DND-41 (cell line): ENCODE data around the gene MAP3K12.
A peak's percentile ranks its signal among the peaks of the same experiment; 100 is the strongest.
"Not testable (repeated sequence)": the region's sequence is repeated elsewhere in the genome, so short reads cannot be mapped to it uniquely, and the experiment has no call there.

Experiments used
- ATAC-seq: fragments of 200-7000 bp; cut with Tn5 transposase; 3 replicates; pipeline ENCODE4 v1.9.1; 2021; ENCODE audit warnings: low read depth; ENCODE audit not compliant: insufficient read depth
- DNase-seq: peaks from one replicate; pipeline ENCODE4 v3.0.0-alpha.2; 2020
- H2AFZ ChIP-seq: 2 replicates; pipeline ENCODE4 v1.6.0; 2012; ENCODE audit warnings: low read depth, low read length
- H3K27ac ChIP-seq: 2 replicates; pipeline ENCODE4 v1.5.1; 2012; ENCODE audit warnings: low read length, inconsistent platforms
- H3K27me3 ChIP-seq: fragments of 200-600 bp; sonication (generic); 2 replicates; pipeline ENCODE4 v1.6.0; 2012; ENCODE audit warnings: low read length, mild to moderate bottlenecking, inconsistent platforms; ENCODE audit not compliant: insufficient read depth, poor library complexity
- H3K36me3 ChIP-seq: 2 replicates; pipeline ENCODE4 v1.5.1; 2012; ENCODE audit warnings: low read length, inconsistent platforms; ENCODE audit not compliant: insufficient read depth
- H3K4me1 ChIP-seq: 2 replicates; pipeline ENCODE4 v1.5.1; 2012; ENCODE audit warnings: mild to moderate bottlenecking, low read length; ENCODE audit not compliant: insufficient read depth
- H3K4me2 ChIP-seq: 2 replicates; pipeline ENCODE4 v1.6.0; 2012; ENCODE audit warnings: mild to moderate bottlenecking, moderate library complexity, low read length, inconsistent platforms; ENCODE audit not compliant: insufficient read depth
- H3K4me3 ChIP-seq, 2 experiments: fragments of 200-600 bp in 1 of 2; shearing (Covaris generic) in 1 of 2; 2 replicates each; pipeline ENCODE4 v1.5.1; 2012 to 2016; ENCODE audit warnings: inconsistent platforms in 2 of 2, low read length in 2 of 2, mild to moderate bottlenecking in 2 of 2, low read depth in 1 of 2, moderate library complexity in 1 of 2
- H3K79me2 ChIP-seq: 2 replicates; pipeline ENCODE4 v1.6.0; 2012; ENCODE audit warnings: low read length, inconsistent platforms; ENCODE audit not compliant: insufficient read depth
- H3K9ac ChIP-seq: 2 replicates; pipeline ENCODE4 v1.6.0; 2012; ENCODE audit warnings: low read depth, mild to moderate bottlenecking, inconsistent platforms, low read length, moderate library complexity
- H3K9me3 ChIP-seq: 2 replicates; pipeline ENCODE4 v1.5.1; 2012; ENCODE audit warnings: low read length, moderate library complexity, mild to moderate bottlenecking, inconsistent platforms; ENCODE audit not compliant: insufficient read depth, severe bottlenecking
- H4K20me1 ChIP-seq: 2 replicates; pipeline ENCODE4 v1.6.0; 2012; ENCODE audit warnings: low read length; ENCODE audit not compliant: insufficient read depth
- EZH2 ChIP-seq: IDR thresholded peaks from 3 replicates; pipeline ENCODE4 v1.6.1; 2012; ENCODE audit warnings: borderline replicate concordance, low read depth, mild to moderate bottlenecking, moderate library complexity, low read length, inconsistent platforms; ENCODE audit not compliant: severe bottlenecking
- TF ChIP-seq, protein P1 (sequence below): IDR thresholded peaks from 2 replicates; pipeline ENCODE4 v1.5.1; 2012; ENCODE audit warnings: borderline replicate concordance, low read length, moderate library complexity, mild to moderate bottlenecking; ENCODE audit not compliant: poor library complexity, severe bottlenecking; ENCODE audit errors: extremely low read depth

Gene MAP3K12, protein sequence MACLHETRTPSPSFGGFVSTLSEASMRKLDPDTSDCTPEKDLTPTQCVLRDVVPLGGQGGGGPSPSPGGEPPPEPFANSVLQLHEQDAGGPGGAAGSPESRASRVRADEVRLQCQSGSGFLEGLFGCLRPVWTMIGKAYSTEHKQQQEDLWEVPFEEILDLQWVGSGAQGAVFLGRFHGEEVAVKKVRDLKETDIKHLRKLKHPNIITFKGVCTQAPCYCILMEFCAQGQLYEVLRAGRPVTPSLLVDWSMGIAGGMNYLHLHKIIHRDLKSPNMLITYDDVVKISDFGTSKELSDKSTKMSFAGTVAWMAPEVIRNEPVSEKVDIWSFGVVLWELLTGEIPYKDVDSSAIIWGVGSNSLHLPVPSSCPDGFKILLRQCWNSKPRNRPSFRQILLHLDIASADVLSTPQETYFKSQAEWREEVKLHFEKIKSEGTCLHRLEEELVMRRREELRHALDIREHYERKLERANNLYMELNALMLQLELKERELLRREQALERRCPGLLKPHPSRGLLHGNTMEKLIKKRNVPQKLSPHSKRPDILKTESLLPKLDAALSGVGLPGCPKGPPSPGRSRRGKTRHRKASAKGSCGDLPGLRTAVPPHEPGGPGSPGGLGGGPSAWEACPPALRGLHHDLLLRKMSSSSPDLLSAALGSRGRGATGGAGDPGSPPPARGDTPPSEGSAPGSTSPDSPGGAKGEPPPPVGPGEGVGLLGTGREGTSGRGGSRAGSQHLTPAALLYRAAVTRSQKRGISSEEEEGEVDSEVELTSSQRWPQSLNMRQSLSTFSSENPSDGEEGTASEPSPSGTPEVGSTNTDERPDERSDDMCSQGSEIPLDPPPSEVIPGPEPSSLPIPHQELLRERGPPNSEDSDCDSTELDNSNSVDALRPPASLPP

DNA sequence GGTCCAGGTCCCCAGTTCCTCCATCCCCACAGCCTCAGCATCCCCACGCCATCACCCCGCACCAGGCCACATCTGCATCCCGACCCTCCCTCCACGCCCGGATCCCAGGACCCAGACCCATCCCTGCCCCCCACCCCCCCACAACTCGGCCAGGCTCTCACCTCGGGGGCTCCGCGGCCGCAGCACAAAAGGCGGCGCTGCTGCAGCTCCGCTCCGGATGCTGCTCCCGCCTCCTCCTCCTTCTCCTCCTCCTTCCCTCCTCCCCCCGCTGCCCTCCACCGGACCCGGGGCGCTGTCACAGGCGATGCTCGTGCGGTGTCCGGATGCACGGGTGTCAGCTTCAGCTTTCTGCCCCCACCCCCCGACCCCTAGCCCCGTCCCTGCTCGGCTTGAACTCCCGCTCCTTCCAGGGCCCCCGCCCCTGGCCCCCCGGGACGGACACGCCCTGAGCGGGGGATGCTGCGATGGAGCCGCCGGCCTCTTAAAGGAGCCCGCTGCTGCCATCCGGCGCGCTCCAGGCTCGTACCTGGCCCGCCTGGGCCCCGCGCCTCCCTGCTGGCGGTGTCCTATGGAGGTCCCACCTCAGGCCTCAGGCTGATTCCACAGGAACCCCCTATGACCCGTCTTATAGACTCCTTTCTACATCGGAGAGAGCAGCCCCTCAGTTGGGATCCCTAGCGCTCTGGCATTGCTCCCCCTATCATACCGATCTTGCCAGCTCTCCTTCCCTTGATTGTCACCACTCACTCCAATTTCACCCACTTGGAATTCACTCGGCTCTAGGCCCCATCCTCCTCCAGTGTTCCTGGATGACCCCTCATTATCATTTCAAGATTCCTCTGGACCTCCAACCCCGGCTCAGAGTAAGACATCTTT lies at the start of gene MAP3K12:
MAP3K12 (minus strand) TSS at position 193 of the 876 bp plus-strand sequence. CDS start 12,067 bp downstream, outside the sequence.
- DNase-seq, result peak; percentile 74

DNA sequence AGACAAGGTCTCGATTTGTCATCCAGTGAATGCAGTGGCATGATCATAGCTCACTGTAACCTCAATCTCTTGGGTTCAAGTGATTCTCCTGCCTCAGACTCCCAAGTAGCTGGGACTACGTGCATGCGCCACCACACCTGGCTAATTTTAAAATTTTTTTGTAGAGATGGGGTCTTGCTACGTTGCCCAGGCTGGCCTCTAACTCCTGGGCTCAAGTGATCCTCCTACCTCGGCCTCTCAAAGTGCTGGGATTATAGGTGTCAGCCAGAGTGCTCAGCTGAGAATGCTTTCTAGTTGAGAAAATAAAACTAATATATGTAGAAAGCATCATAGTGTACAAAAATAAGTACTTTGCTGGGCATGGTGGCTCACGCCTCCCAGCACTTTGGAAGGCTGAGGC lies 49.1 kb upstream of the MAP3K12 start:
- H3K4me1 ChIP-seq, DNase-seq, H3K79me2 ChIP-seq, H3K9ac ChIP-seq, ATAC-seq, H3K27ac ChIP-seq, H4K20me1 ChIP-seq, H2AFZ ChIP-seq, H3K4me2 ChIP-seq, H3K9me3 ChIP-seq, H3K4me3 ChIP-seq, H3K27me3 ChIP-seq: not testable (repeated sequence)
- H3K36me3 ChIP-seq, result peaks cover 36% of the 10 kb centered on the region

More for the DNA sequence above, at the start of gene MAP3K12:
- H3K9ac ChIP-seq, result peak within 1 kb of the TSS; percentile 71
- no peaks in the 10 kb centered on the region for H3K27me3 ChIP-seq
- H2AFZ ChIP-seq, result peak within 1 kb of the TSS; percentile 56
- H3K4me3 ChIP-seq, result peak within 1 kb of the TSS; percentile 24 to 68
- ATAC-seq, result peak; percentile 25
- H3K79me2 ChIP-seq, result peaks cover 22% of the 10 kb centered on the region
- peak within 1 kb of the TSS; percentile 76 for H3K27ac ChIP-seq
- peak within 1 kb of the TSS; percentile 76 for H3K4me2 ChIP-seq
- peaks cover 50% of the 10 kb centered on the region for H3K4me1 ChIP-seq
- no peaks in the 10 kb centered on the region for H4K20me1 ChIP-seq
- TF ChIP-seq, protein P1, sequence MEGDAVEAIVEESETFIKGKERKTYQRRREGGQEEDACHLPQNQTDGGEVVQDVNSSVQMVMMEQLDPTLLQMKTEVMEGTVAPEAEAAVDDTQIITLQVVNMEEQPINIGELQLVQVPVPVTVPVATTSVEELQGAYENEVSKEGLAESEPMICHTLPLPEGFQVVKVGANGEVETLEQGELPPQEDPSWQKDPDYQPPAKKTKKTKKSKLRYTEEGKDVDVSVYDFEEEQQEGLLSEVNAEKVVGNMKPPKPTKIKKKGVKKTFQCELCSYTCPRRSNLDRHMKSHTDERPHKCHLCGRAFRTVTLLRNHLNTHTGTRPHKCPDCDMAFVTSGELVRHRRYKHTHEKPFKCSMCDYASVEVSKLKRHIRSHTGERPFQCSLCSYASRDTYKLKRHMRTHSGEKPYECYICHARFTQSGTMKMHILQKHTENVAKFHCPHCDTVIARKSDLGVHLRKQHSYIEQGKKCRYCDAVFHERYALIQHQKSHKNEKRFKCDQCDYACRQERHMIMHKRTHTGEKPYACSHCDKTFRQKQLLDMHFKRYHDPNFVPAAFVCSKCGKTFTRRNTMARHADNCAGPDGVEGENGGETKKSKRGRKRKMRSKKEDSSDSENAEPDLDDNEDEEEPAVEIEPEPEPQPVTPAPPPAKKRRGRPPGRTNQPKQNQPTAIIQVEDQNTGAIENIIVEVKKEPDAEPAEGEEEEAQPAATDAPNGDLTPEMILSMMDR, result peak; percentile 45
- no peak for TF ChIP-seq EZH2
- H3K9me3 ChIP-seq, result no peaks in the 10 kb centered on the region
- H3K36me3 ChIP-seq, result peaks cover 17% of the 10 kb centered on the region

DNA sequence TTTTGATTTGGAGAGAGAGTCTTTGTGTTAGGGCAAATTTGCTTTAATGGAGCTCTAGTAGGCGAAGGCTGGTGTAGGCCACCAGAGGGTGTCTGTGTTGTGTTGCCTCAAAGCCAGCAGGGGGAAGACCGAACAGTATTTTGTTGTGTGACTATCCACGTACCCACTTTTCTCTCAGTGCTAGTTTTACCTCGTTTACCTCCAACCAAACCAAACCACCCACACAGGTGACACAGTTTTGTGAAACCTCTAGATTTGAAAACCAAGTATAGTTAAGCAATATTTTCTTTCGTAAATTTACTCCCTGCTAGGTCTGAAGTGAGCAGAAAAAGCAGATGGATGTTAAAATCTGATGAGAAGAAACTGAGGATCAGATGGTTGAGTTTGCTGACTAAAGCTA lies 44.3 kb upstream of the MAP3K12 start:
- H3K4me3 ChIP-seq, result no peak overlapping the region
- TF ChIP-seq, protein P1, result peak; percentile 72
- TF ChIP-seq EZH2, result no peak
- no peak overlapping the region for H3K27ac ChIP-seq
- ATAC-seq, result peak; percentile 86
- H3K4me1 ChIP-seq, result no peaks in the 10 kb centered on the region
- H2AFZ ChIP-seq, result no peak overlapping the region
- no peaks in the 10 kb centered on the region for H3K9me3 ChIP-seq
- no peak overlapping the region for H3K4me2 ChIP-seq
- H3K9ac ChIP-seq, result no peak overlapping the region
- H3K36me3 ChIP-seq, result peaks cover 49% of the 10 kb centered on the region
- no peaks in the 10 kb centered on the region for H3K27me3 ChIP-seq
- DNase-seq, result peak; percentile 52
- no peaks in the 10 kb centered on the region for H3K79me2 ChIP-seq
- no peaks in the 10 kb centered on the region for H4K20me1 ChIP-seq
